A549 (cell line): ENCODE measurements around the gene ALDH1A1. TPM values are rescaled to one million over a fixed set of nuclear protein-coding genes. Genes with fewer than 3 reads are reported as not detected.

ENCODE experiments used
- BCL3 ChIP-seq: fragments of >200 bp; sonication (Bioruptor Twin); formaldehyde crosslinking; IDR thresholded peaks from 3 replicates; pipeline ENCODE4 v1.6.1; 2016
- CHD2 ChIP-seq: fragments of 150-350 bp; IDR thresholded peaks from 2 replicates; pipeline ENCODE4 v1.6.1; 2014; ENCODE audit warnings: low read length; ENCODE audit not compliant: partially characterized antibody
- CTCF ChIP-seq: fragments of >200 bp; sonication (Bioruptor Twin); formaldehyde crosslinking; IDR thresholded peaks from 3 replicates; pipeline ENCODE4 v1.5.1; 2016
- EHF ChIP-seq: fragments of 250-450 bp; sonication (Bioruptor Pico); IDR thresholded peaks from 2 replicates; pipeline ENCODE4 v1.5.0; 2020; ENCODE audit warnings: mild to moderate bottlenecking
- FOSL2 ChIP-seq, 2 experiments: fragments of 450-650 bp in 1 of 2; fragments of >200 bp in 1 of 2; sonication (Bioruptor Twin) in 1 of 2; formaldehyde crosslinking; IDR thresholded peaks; 2 replicates each; pipeline versions ENCODE4 v1.5.0 to v1.6.1; 2016 to 2020; ENCODE audit warnings: mild to moderate bottlenecking in 1 of 2, moderate library complexity in 1 of 2
- FOXS1 ChIP-seq: fragments of 250-450 bp; sonication (Bioruptor Pico); IDR thresholded peaks from 2 replicates; pipeline ENCODE4 v1.5.0; 2020; ENCODE audit warnings: mild to moderate bottlenecking, moderate library complexity
- HDAC2 ChIP-seq: fragments of 200-600 bp; sonication (generic); IDR thresholded peaks from 2 replicates; pipeline ENCODE4 v1.6.1; 2016
- HOXB13 ChIP-seq: fragments of 250-450 bp; sonication (Bioruptor Pico); IDR thresholded peaks from 2 replicates; pipeline ENCODE4 v1.5.0; 2020; ENCODE audit warnings: low read depth, mild to moderate bottlenecking, moderate library complexity
- HOXB5 ChIP-seq: fragments of 250-450 bp; sonication (Bioruptor Pico); IDR thresholded peaks from 2 replicates; pipeline ENCODE4 v1.5.0; 2020; ENCODE audit warnings: mild to moderate bottlenecking, moderate library complexity
- JUN ChIP-seq, 2 experiments: fragments of >200 bp; sonication (Bioruptor Twin); formaldehyde crosslinking; IDR thresholded peaks; 2 replicates in 1 of 2; 3 replicates in 1 of 2; pipeline ENCODE4 v1.6.1; 2016 to 2017
- JUNB ChIP-seq: fragments of >200 bp; sonication (Bioruptor Twin); formaldehyde crosslinking; IDR thresholded peaks from 2 replicates; pipeline ENCODE4 v1.6.1; 2016
- MAFK ChIP-seq: fragments of 450-650 bp; IDR thresholded peaks from 2 replicates; pipeline ENCODE4 v1.6.1; 2014; ENCODE audit not compliant: partially characterized antibody
- MAZ ChIP-seq: fragments of 150-350 bp; IDR thresholded peaks from 2 replicates; pipeline ENCODE4 v1.6.1; 2014; ENCODE audit warnings: antibody characterized with exemption, low read depth, low read length, borderline replicate concordance
- MYC ChIP-seq: IDR thresholded peaks from 2 replicates; pipeline ENCODE4 v1.6.1; 2012; ENCODE audit warnings: mild to moderate bottlenecking, inconsistent platforms, low read length, improper control_type of control experiment, borderline replicate concordance
- NPAS2 ChIP-seq: fragments of 250-450 bp; sonication (Bioruptor Pico); IDR thresholded peaks from 2 replicates; pipeline ENCODE4 v1.8.0; 2022; ENCODE audit warnings: mild to moderate bottlenecking, moderate library complexity, borderline replicate concordance
- PBX3 ChIP-seq: IDR thresholded peaks from 2 replicates; pipeline ENCODE4 v1.6.1; 2012
- PHF8 ChIP-seq: fragments of 200-600 bp; sonication (generic); IDR thresholded peaks from 2 replicates; pipeline ENCODE4 v1.6.1; 2016; ENCODE audit warnings: low read depth, mild to moderate bottlenecking, antibody characterized with exemption, moderate library complexity, borderline replicate concordance
- POLR2A ChIP-seq: IDR thresholded peaks from 2 replicates; pipeline ENCODE4 v1.6.1; 2012; ENCODE audit warnings: mild to moderate bottlenecking, low read length
- RAD21 ChIP-seq, 2 experiments: fragments of >200 bp in 1 of 2; sonication (Bioruptor Twin) in 1 of 2; formaldehyde crosslinking in 1 of 2; IDR thresholded peaks in 1 of 2; conservative IDR thresholded peaks in 1 of 2; 2 replicates in 1 of 2; 3 replicates in 1 of 2; pipeline ENCODE4 v1.6.1; 2012 to 2018; ENCODE audit warnings: inconsistent platforms in 1 of 2
- RARB ChIP-seq: fragments of 250-450 bp; sonication (Bioruptor Pico); IDR thresholded peaks from 2 replicates; pipeline ENCODE4 v1.8.0; 2021; ENCODE audit warnings: mild to moderate bottlenecking, moderate library complexity
- RCOR1 ChIP-seq: fragments of 150-350 bp; IDR thresholded peaks from 2 replicates; pipeline ENCODE4 v1.6.1; 2014; ENCODE audit warnings: antibody characterized with exemption, low read length, low read depth
- RFX5 ChIP-seq: fragments of 450-650 bp; IDR thresholded peaks from 2 replicates; pipeline ENCODE4 v1.7.1; 2014; ENCODE audit warnings: antibody characterized with exemption, mild to moderate bottlenecking, moderate library complexity
- RNF2 ChIP-seq: fragments of 200-600 bp; sonication (generic); IDR thresholded peaks from 2 replicates; pipeline ENCODE4 v1.6.1; 2016; ENCODE audit warnings: low read depth, mild to moderate bottlenecking, antibody characterized with exemption, moderate library complexity, borderline replicate concordance
- SMC3 ChIP-seq: fragments of >200 bp; sonication (Bioruptor Twin); formaldehyde crosslinking; IDR thresholded peaks from 3 replicates; pipeline ENCODE4 v1.6.1; 2018; ENCODE audit warnings: inconsistent platforms
- TFCP2L1 ChIP-seq: fragments of 250-450 bp; sonication (Bioruptor Pico); IDR thresholded peaks from 2 replicates; pipeline ENCODE4 v1.5.0; 2021; ENCODE audit warnings: mild to moderate bottlenecking
- TP53 ChIP-seq: fragments of 250-450 bp; sonication (Bioruptor Pico); IDR thresholded peaks from 2 replicates; pipeline ENCODE4 v1.5.0; 2021; ENCODE audit warnings: mild to moderate bottlenecking, moderate library complexity
- polyA plus RNA-seq, 4 experiments: library from polyadenylated mRNA; depleted of rRNA in 3 of 4; stranded (reverse); fragments of >200 nt; fragmentation: RNase III in 1 of 4; extraction: RNeasy Plus Mini Kit Qiagen cat#74134 plus additional on column Dnase treatment in 1 of 4; gene quantifications; 2 replicates in 3 of 4; 3 replicates in 1 of 4; pipeline ENCODE4 v1.2.3, GENCODE V29; 2011 to 2017
- TF ChIP-seq, protein P1 (sequence below): fragments of 250-450 bp; sonication (Bioruptor Pico); IDR thresholded peaks from 2 replicates; pipeline ENCODE4 v1.5.0; 2020; ENCODE audit warnings: low read depth, mild to moderate bottlenecking, moderate library complexity
- TF ChIP-seq, protein P2 (sequence below): fragments of 200-600 bp; sonication (generic); IDR thresholded peaks from 2 replicates; pipeline ENCODE4 v1.6.1; 2016; ENCODE audit warnings: antibody characterized with exemption, mild to moderate bottlenecking, moderate library complexity
- TF ChIP-seq, protein P3 (sequence below): fragments of >200 bp; sonication (Bioruptor Twin); formaldehyde crosslinking; IDR thresholded peaks from 2 replicates; pipeline ENCODE4 v1.6.1; 2016
- TF ChIP-seq, protein P4 (sequence below): fragments of 250-450 bp; sonication (Bioruptor Pico); IDR thresholded peaks from 2 replicates; pipeline ENCODE4 v1.5.0; 2021; ENCODE audit warnings: mild to moderate bottlenecking, moderate library complexity, borderline replicate concordance

The ALDH1A1 gene
- polyA plus RNA-seq, 2 of the 4 experiments (the other 2 are of a cell fraction) = 8,617 to 9,987 TPM

DNA sequence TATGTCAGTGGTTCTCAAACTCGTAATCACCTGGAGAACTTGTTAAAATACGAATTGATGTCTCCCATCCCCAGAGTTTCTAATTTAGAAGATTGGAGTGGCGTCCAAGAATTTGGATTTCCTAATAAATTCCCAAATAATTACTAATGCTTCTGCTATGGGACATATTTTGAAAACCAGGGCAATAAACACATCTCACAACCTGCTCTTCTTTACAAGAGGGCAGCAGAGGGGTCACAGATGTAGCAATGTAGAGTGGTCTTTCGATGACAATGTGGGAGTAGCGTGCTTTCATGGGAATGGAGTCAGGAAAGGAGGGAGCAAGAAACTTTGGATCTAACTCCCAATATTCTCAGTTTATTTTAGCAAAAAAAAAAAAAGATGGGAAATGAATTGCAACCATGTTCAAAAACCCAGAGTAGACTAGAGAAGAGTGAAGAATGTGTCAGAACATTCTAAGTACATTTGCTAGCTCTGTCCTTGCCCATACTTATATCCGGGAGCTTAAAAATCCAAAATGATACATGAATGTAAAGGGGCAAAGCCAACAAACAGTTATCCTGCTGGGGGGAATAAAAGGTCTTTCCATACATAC is 33.8 kb upstream of the ALDH1A1 start (continued):
- TF ChIP-seq POLR2A (no peak), MAFK (no peak), HOXB13 (CRISPR knock-in tag) (peak; percentile 69; the same call in 1 of the 2 replicates), RARB (CRISPR knock-in tag) (peak; percentile 78), FOXS1 (CRISPR knock-in tag) (peak; percentile 18; the same call in 1 of the 2 replicates), CTCF (no peak), JUN (IDR thresholded peaks at IDR 0.05) (peak; percentile 45 to 64; a peak in 4 of 5 replicates), CHD2 (no peak), HDAC2 (no peak), TFCP2L1 (0 out of 2 replicates have a peak, but pooled peaks have one; percentile 53), TP53 (CRISPR knock-in tag) (no peak), SMC3 (no peak), MYC (no peak), FOSL2 (IDR thresholded peaks at IDR 0.05) (peak; percentile 6; the same call in 1 of the 2 replicates), FOSL2 (CRISPR knock-in tag; IDR thresholded peaks at IDR 0.05) (peak; percentile 72), NPAS2 (no peak), RCOR1 (no peak), JUNB (peak; percentile 40; the same call in 1 of the 2 replicates), HOXB5 (CRISPR knock-in tag) (peak; percentile 81), BCL3 (no peak), RAD21 (conservative IDR thresholded peaks at IDR 0.05 in 1 of 2, IDR thresholded peaks at IDR 0.05 in 1 of 2) (no peak), MAZ (no peak), EHF (CRISPR knock-in tag) (no peak; the same call in none of the 2 replicates), RNF2 (no peak), PBX3 (no peak), PHF8 (no peak), RFX5 (no peak)
- TF ChIP-seq, protein P1, sequence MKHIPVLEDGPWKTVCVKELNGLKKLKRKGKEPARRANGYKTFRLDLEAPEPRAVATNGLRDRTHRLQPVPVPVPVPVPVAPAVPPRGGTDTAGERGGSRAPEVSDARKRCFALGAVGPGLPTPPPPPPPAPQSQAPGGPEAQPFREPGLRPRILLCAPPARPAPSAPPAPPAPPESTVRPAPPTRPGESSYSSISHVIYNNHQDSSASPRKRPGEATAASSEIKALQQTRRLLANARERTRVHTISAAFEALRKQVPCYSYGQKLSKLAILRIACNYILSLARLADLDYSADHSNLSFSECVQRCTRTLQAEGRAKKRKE (CRISPR knock-in tag) = peak; percentile 33; the same call in 1 of the 2 replicates
- TF ChIP-seq, protein P2, sequence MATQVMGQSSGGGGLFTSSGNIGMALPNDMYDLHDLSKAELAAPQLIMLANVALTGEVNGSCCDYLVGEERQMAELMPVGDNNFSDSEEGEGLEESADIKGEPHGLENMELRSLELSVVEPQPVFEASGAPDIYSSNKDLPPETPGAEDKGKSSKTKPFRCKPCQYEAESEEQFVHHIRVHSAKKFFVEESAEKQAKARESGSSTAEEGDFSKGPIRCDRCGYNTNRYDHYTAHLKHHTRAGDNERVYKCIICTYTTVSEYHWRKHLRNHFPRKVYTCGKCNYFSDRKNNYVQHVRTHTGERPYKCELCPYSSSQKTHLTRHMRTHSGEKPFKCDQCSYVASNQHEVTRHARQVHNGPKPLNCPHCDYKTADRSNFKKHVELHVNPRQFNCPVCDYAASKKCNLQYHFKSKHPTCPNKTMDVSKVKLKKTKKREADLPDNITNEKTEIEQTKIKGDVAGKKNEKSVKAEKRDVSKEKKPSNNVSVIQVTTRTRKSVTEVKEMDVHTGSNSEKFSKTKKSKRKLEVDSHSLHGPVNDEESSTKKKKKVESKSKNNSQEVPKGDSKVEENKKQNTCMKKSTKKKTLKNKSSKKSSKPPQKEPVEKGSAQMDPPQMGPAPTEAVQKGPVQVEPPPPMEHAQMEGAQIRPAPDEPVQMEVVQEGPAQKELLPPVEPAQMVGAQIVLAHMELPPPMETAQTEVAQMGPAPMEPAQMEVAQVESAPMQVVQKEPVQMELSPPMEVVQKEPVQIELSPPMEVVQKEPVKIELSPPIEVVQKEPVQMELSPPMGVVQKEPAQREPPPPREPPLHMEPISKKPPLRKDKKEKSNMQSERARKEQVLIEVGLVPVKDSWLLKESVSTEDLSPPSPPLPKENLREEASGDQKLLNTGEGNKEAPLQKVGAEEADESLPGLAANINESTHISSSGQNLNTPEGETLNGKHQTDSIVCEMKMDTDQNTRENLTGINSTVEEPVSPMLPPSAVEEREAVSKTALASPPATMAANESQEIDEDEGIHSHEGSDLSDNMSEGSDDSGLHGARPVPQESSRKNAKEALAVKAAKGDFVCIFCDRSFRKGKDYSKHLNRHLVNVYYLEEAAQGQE = no peak
- TF ChIP-seq, protein P3, sequence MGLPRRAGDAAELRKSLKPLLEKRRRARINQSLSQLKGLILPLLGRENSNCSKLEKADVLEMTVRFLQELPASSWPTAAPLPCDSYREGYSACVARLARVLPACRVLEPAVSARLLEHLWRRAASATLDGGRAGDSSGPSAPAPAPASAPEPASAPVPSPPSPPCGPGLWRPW = no peak
- TF ChIP-seq, protein P4, sequence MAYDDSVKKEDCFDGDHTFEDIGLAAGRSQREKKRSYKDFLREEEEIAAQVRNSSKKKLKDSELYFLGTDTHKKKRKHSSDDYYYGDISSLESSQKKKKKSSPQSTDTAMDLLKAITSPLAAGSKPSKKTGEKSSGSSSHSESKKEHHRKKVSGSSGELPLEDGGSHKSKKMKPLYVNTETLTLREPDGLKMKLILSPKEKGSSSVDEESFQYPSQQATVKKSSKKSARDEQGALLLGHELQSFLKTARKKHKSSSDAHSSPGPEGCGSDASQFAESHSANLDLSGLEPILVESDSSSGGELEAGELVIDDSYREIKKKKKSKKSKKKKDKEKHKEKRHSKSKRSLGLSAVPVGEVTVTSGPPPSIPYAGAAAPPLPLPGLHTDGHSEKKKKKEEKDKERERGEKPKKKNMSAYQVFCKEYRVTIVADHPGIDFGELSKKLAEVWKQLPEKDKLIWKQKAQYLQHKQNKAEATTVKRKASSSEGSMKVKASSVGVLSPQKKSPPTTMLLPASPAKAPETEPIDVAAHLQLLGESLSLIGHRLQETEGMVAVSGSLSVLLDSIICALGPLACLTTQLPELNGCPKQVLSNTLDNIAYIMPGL (CRISPR knock-in tag) = no peak
